ENCODE results near the gene CD101.

- TF ChIP-seq POLR2A (IDR thresholded peaks at IDR 0.05; ENCODE audit: low read length) (no peak), GATA1 (IDR thresholded peaks at IDR 0.05; ENCODE audit: low read depth, low read length) (no peak)
Measured at GRCh38 chr1:117010310-117010969, 8.9 kb downstream of the CD101 start.
